NB4 (cell line): Measurements from ENCODE around the gene DMRTC2.
"Not testable (repeated sequence)": the region's sequence is repeated elsewhere in the genome, so short reads cannot be mapped to it uniquely, and the experiment has no call there.

Source experiments
- DNase-seq: peaks from one replicate; pipeline ENCODE4 v3.0.0; 2010; ENCODE audit warnings: low read depth
- H3K4me3 ChIP-seq: one replicate; pipeline ENCODE4 v1.5.1; 2011; ENCODE audit warnings: mild to moderate bottlenecking, low read depth, low read length, moderate library complexity
- CTCF ChIP-seq: IDR thresholded peaks from one replicate; pipeline ENCODE4 v1.5.1; 2012; ENCODE audit warnings: low read depth, low read length
- MAX ChIP-seq: IDR thresholded peaks from 2 replicates; pipeline ENCODE4 v1.6.1; 2011; ENCODE audit warnings: low read depth, low read length
- MYC ChIP-seq: IDR thresholded peaks from 2 replicates; pipeline ENCODE4 v1.6.1; 2011; ENCODE audit warnings: low read depth, low read length
- POLR2A ChIP-seq: IDR thresholded peaks from 2 replicates; pipeline ENCODE4 v1.6.1; 2011; ENCODE audit warnings: mild to moderate bottlenecking; ENCODE audit not compliant: insufficient read length; ENCODE audit errors: extremely low read depth

The DMRTC2 gene

GRCh38 chr19:41870401-41870873 lies 25.6 kb downstream of the DMRTC2 start:
- no peak overlapping the region for H3K4me3 ChIP-seq
- no peak for TF ChIP-seq CTCF
- no peak for DNase-seq

- peak; percentile 95 for DNase-seq
- TF ChIP-seq POLR2A, result peak; percentile 17
- TF ChIP-seq MAX, result no peak
- H3K4me3 ChIP-seq, result no peak overlapping the region
Observed at GRCh38 chr19:41871573-41872383, 26.9 kb downstream of the DMRTC2 start.

GRCh38 chr19:41872384-41872774 lies 27.5 kb downstream of the DMRTC2 start:
- TF ChIP-seq CTCF (no peak), POLR2A (no peak), MYC (no peak), MAX (no peak)
- no peak overlapping the region for H3K4me3 ChIP-seq
- DNase-seq, result no peak

GRCh38 chr19:41872775-41873647 lies 28.2 kb downstream of the DMRTC2 start:
- DNase-seq, result peak; percentile 67
- H3K4me3 ChIP-seq, result no peak overlapping the region
- TF ChIP-seq CTCF (peak; percentile 47), MAX (no peak)

GRCh38 chr19:41875973-41876372 lies 31.1 kb downstream of the DMRTC2 start:
- not testable (repeated sequence) for DNase-seq, H3K4me3 ChIP-seq

- DNase-seq, result peak; percentile 84
- H3K4me3 ChIP-seq, result peak within 1 kb of the TSS; percentile 11
- TF ChIP-seq MYC (no peak), POLR2A (no peak), CTCF (no peak), MAX (no peak)
Observed at GRCh38 chr19:41876847-41877832, 32.3 kb downstream of the DMRTC2 start, which contains the start of gene CD79A. Gene CD79A (plus strand): TSS chr19:41877279. CDS start chr19:41877305, 26 bp downstream.
